ENCODE measurements around the gene TCERG1L. TPM values are rescaled to one million over a fixed set of nuclear protein-coding genes. Genes with fewer than 3 reads are reported as not detected.
"Not testable (repeated sequence)": the region's sequence is repeated elsewhere in the genome, so short reads cannot be mapped to it uniquely, and the experiment has no call there.

The TCERG1L gene
- total RNA-seq, 2 experiments from 2014 or later: 0.06 TPM; not detected in 1

GRCh38 chr10:131238669-131239280, 72.7 kb downstream of the TCERG1L start:
- H3K27ac Mint-ChIP-seq: no peak overlapping the region
- H3K27me3 ChIP-seq (ENCODE audit: control insufficient read depth in 1 of 2, insufficient read depth in 2 of 2, low read length in 2 of 2): peaks cover 0 to 10% of the 10 kb centered on the region in 2 experiments
- H3K4me1 ChIP-seq (ENCODE audit: insufficient read depth, low read length): no peaks in the 10 kb centered on the region
- H3K4me3 Mint-ChIP-seq: no peak overlapping the region
- ChIA-PET POLR2A (no interaction called here), CTCF (no interaction called here)
- DNase-seq: no peak
- H3K4me1 Mint-ChIP-seq (ENCODE audit: low read depth): no peaks in the 10 kb centered on the region
- H3K4me3 ChIP-seq (ENCODE audit: low read length): no peak overlapping the region
- H3K9me3 Mint-ChIP-seq: peaks cover 1% of the 10 kb centered on the region
- intact Hi-C loops (cut with DNase I, micrococcal nuclease): no loop called here
- no peak for ATAC-seq (ENCODE audit: poor library complexity)
- H3K27me3 Mint-ChIP-seq: no peaks in the 10 kb centered on the region
- H3K36me3 Mint-ChIP-seq (ENCODE audit: low read depth): no peaks in the 10 kb centered on the region
- no peaks in the 10 kb centered on the region for H3K36me3 ChIP-seq (ENCODE audit: insufficient read depth, low read length)
- H3K9me3 ChIP-seq (ENCODE audit: control insufficient read depth in 1 of 2, insufficient read depth in 1 of 2, low read length in 2 of 2): peaks cover 0 to 25% of the 10 kb centered on the region in 2 experiments
- H3K27ac ChIP-seq (ENCODE audit: low read depth in 1 of 2, low read length in 2 of 2): no peak overlapping the region
- no peak for TF ChIP-seq CTCF (IDR thresholded peaks at IDR 0.05)

- H3K27ac ChIP-seq (ENCODE audit: low read depth in 1 of 2, low read length in 2 of 2): no peak overlapping the region
- Mint-ChIP-seq H3K9me3 (peaks cover 4% of the 10 kb centered on the region), H3K4me3 (no peak overlapping the region), H3K4me1 (ENCODE audit: low read depth) (no peaks in the 10 kb centered on the region), H3K27ac (no peak overlapping the region), H3K36me3 (ENCODE audit: low read depth) (no peaks in the 10 kb centered on the region), H3K27me3 (no peaks in the 10 kb centered on the region)
- CTCF ChIA-PET: no interaction called here
- no peak for TF ChIP-seq CTCF (IDR thresholded peaks at IDR 0.05)
- no peak for ATAC-seq (ENCODE audit: poor library complexity)
- H3K4me1 ChIP-seq (ENCODE audit: insufficient read depth, low read length): no peaks in the 10 kb centered on the region
- no peak overlapping the region for H3K4me3 ChIP-seq (ENCODE audit: low read length)
- peaks cover 0 to 25% of the 10 kb centered on the region in 2 experiments for H3K9me3 ChIP-seq (ENCODE audit: control insufficient read depth in 1 of 2, insufficient read depth in 1 of 2, low read length in 2 of 2)
- POLR2A ChIA-PET: no interaction called here
- no peaks in the 10 kb centered on the region for H3K36me3 ChIP-seq (ENCODE audit: insufficient read depth, low read length)
- intact Hi-C loops (cut with DNase I, micrococcal nuclease): no loop called here
- H3K27me3 ChIP-seq (ENCODE audit: control insufficient read depth in 1 of 2, insufficient read depth in 2 of 2, low read length in 2 of 2): peaks cover 0 to 10% of the 10 kb centered on the region in 2 experiments
- DNase-seq: no peak
Measured at GRCh38 chr10:131237991-131238651, 73.4 kb downstream of the TCERG1L start.

- ATAC-seq (ENCODE audit: poor library complexity); H3K36me3 Mint-ChIP-seq (ENCODE audit: low read depth); H3K4me1 Mint-ChIP-seq (ENCODE audit: low read depth); CTCF ChIA-PET; H3K27me3 Mint-ChIP-seq; POLR2A ChIA-PET; intact Hi-C loops (cut with DNase I, micrococcal nuclease); H3K4me3 Mint-ChIP-seq; DNase-seq; H3K36me3 ChIP-seq (ENCODE audit: insufficient read depth, low read length); H3K27ac ChIP-seq (ENCODE audit: low read depth in 1 of 2, low read length in 2 of 2); H3K4me1 ChIP-seq (ENCODE audit: insufficient read depth, low read length); H3K4me3 ChIP-seq (ENCODE audit: low read length); H3K9me3 Mint-ChIP-seq; H3K27ac Mint-ChIP-seq: not testable (repeated sequence)
- Histone ChIP-seq H3K27me3 (ENCODE audit: control insufficient read depth in 1 of 2, insufficient read depth in 2 of 2, low read length in 2 of 2) (peaks cover 0 to 10% of the 10 kb centered on the region in 2 experiments), H3K9me3 (ENCODE audit: control insufficient read depth in 1 of 2, insufficient read depth in 1 of 2, low read length in 2 of 2) (peaks cover 0 to 29% of the 10 kb centered on the region in 2 experiments)
Measured at GRCh38 chr10:131234606-131235005, 76.9 kb downstream of the TCERG1L start.

All from CD4-positive, alpha-beta T cell (primary cell).